GM12864 (cell line): Measurements from ENCODE around the gene RALGPS2.

Source experiments
- DNase-seq: peaks from one replicate; pipeline ENCODE4 v3.0.0-alpha.2; 2011; ENCODE audit warnings: low read depth
- H3K4me3 ChIP-seq: 2 replicates; pipeline ENCODE4 v1.5.1; 2011; ENCODE audit warnings: mild to moderate bottlenecking, low read depth, low read length, control low read depth
- CTCF ChIP-seq: IDR thresholded peaks from 2 replicates; pipeline ENCODE4 v1.5.1; 2011; ENCODE audit warnings: low read depth, mild to moderate bottlenecking, moderate library complexity, low read length, control low read depth, inconsistent platforms; ENCODE audit errors: missing control alignments

RALGPS2 gene

GRCh38 chr1:178776553-178776952 is 51.5 kb downstream of the RALGPS2 start:
- no peak for TF ChIP-seq CTCF
- no peak overlapping the region for H3K4me3 ChIP-seq
- no peak for DNase-seq

- H3K4me3 ChIP-seq, result no peak overlapping the region
- TF ChIP-seq CTCF, result no peak
- DNase-seq, result no peak
Measured at GRCh38 chr1:178781533-178782330, 56.7 kb downstream of the RALGPS2 start.

GRCh38 chr1:178784131-178784536 is 59.1 kb downstream of the RALGPS2 start:
- no peak for TF ChIP-seq CTCF
- H3K4me3 ChIP-seq, result no peak overlapping the region
- DNase-seq, result no peak

GRCh38 chr1:178792394-178792793 is 67.3 kb downstream of the RALGPS2 start:
- DNase-seq, result no peak
- TF ChIP-seq CTCF, result no peak
- H3K4me3 ChIP-seq, result no peak overlapping the region

GRCh38 chr1:178796013-178796412 is 71.0 kb downstream of the RALGPS2 start:
- DNase-seq, result no peak
- TF ChIP-seq CTCF, result no peak
- no peak overlapping the region for H3K4me3 ChIP-seq

- no peak for DNase-seq
- H3K4me3 ChIP-seq, result no peak overlapping the region
- TF ChIP-seq CTCF, result no peak
Measured at GRCh38 chr1:178797590-178797989, 72.5 kb downstream of the RALGPS2 start.
